ENCODE results near the gene NLRC5.

GRCh38 chr16:57024894-57025680 is 35.7 kb downstream of the NLRC5 start:
- TF ChIP-seq POLR2AphosphoS5 (IDR thresholded peaks at IDR 0.05; ENCODE audit: low read depth, low read length) (no peak), FOXP2 (optimal IDR thresholded peaks at IDR 0.05; ENCODE audit: borderline replicate concordance, extremely low read depth, extremely low read length, insufficient read depth) (no peak), REST (IDR thresholded peaks at IDR 0.05; ENCODE audit: insufficient read depth in 1 of 2, low read depth in 2 of 2, low read length in 2 of 2) (no peak), SIN3A (IDR thresholded peaks at IDR 0.05; ENCODE audit: borderline replicate concordance, insufficient read depth, low read length) (no peak), TAF1 (IDR thresholded peaks at IDR 0.05; ENCODE audit: borderline replicate concordance, insufficient read depth, low read length) (no peak)
